GM19035 (cell line): ENCODE results near the gene FAM171A2.

Experiments
- ATAC-seq: cut with Tn5 transposase; IDR thresholded peaks from one replicate; pipeline ENCODE4 v1.9.1; 2021; ENCODE audit not compliant: unreplicated experiment

The FAM171A2 gene

DNA sequence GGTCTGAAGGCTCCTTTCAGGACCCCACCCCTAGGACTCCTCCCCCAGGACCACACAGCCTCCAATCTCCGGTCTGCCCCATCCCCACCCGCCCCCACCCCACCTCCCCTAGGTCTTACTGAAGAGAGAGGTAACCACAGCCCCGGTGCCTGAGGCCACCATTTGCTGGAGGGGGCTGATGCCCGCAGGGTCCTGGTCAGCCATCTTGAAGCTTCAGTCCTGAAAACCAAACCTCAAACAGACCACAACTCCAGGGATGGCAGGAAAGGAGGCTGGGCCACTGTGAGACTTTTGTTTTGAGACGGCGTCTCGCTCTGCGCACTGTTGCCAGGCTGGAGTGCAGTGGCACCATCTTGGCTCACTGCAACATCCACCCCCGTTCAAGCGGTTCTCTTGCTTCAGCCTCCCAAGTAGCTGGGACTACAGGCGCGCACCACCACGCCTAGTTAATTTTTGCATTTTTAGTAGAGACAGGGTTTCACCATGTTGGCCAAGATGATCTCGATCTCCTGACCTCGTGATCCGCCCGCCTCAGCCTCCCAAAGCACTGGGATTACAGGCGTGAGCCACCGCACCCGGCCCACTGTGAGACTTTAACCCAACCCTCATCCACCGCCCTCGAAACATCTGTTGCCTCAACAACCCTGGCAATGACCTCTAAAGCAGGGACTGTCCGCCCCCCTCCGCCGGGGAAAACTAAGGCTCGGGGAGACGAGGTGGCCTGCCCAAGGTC is 40.1 kb downstream of the FAM171A2 start:
- ATAC-seq, result no peak

DNA sequence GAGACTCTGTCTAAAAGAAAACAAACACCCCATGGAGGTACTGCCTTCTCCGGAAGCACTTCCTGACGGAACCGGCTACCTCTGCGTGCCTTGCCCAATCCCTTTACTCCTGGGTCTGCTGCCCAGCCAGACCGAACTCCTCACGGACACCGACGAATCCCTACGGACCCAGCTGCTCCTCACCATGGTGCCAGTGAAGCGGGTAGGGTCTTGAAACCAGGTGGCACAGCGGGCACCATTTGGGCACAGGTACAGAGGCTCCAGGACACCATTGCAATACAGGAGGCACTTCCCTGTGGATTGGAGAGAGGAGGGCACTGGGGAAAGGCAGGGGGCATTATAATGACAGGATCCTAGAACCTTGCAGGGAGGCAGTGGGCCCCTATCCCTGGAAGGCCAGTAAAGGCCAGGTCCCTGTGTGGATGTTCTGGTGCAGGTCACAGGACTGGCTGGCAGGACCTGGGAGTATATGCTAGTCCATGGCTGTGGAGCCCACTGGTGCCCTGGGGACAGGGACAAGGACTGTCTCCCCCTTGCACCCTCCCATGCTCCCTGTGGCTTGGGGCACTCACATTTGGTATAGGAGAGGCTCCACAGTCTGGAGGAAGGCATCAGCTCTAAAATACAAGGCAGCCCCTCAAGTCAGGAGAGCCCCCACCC is 41.3 kb downstream of the FAM171A2 start:
- ATAC-seq, result no peak

DNA sequence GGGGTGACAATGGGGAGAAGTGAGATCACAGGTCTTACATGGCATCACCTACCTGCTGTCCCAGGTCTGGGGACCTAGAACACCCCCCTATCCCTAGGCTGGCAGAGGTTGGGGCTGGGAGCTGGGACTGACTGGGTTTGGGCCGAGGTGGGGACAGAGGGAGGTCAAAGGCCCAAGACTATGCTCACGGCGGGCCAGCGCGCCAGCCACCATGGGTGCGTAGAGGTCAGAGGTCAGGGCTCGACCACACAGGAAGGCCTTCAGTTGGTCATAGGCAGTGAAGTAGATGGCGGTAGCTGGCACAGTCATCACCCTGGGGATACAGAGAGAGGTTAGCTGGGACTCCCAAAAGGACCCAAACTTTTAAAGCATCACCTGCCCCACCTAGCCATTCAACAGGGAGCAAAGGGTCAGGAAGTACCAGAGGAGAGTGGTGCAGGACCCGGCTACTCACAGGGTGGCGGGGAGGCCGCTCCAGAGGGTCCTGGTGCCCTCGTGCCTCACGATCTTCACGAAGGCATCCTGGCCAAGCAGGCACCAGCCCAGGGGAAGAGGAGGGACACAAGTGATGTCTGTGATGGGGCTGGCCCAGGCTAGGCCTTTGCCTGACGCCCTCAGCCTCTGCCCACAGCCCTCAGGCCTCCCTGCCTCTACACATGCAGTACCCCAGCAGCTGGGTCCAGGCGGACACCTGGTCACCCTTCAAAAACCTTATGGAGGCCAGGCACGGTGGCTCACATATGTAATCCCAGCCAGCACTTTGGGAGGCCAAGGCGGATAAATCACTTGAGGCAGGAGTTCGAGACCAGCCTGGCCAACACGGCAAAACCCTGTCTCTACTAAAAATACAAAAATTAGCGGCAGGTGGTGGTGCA is 42.2 kb downstream of the FAM171A2 start:
- ATAC-seq, result no peak

DNA sequence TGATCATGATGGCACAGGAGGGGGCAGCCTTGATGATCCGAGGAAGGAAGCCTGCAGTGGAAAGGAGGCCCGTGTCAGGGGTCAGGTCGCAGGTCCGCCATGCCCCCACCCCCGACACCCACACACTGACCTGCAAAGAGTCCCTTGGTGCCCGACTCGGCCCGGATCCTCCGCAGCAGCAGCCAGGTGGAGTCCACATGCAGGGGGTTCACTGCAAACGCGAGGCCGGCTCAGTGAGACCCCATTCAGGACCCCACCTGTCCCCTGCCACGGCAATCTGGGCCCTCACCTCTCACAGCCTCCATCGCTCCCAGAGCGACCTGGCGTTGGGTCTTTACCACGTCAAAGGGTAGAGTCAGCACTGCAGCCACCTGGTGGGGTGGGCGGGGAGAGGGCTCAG is 43.6 kb downstream of the FAM171A2 start:
- ATAC-seq, result no peak

DNA sequence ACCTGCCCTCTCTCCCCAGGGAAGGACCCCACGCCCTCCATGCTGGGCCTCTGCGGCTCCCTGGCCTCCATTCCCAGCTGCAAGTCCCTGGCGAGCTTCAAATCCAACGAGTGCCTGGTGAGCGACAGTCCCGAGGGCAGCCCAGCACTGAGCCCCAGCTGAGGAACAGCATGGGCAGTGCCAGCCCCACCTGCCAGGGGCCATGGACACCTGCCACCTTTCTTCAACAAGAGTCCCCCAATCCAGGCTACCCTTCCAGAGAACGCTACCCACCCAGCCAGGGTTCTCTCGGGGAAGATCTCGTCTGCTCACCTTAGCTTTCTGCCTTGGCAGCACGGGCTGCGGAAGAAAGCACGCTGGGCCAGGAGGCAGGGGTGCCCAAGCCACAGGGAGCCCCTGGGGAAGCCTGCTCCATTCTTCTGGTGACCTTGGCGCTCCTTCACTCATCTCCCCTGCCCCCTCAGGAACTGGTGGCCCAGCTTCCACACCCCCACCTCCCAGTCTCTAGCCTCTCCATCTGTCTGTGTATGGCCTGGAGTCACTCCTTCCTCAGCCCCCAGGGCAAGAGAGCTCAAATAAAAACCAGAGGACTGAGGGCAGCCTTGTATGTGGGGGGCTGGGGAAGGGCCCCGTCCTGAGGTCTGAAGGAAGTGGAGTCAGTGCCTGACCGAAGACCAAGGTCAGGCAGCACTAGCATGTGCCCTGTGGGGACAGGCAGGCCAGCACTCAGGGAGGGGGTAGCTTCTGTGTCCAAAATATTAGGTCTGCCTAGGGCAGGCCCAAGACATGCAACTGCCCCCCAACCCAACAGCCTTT is 45.4 kb downstream of the FAM171A2 start:
- no peak for ATAC-seq

DNA sequence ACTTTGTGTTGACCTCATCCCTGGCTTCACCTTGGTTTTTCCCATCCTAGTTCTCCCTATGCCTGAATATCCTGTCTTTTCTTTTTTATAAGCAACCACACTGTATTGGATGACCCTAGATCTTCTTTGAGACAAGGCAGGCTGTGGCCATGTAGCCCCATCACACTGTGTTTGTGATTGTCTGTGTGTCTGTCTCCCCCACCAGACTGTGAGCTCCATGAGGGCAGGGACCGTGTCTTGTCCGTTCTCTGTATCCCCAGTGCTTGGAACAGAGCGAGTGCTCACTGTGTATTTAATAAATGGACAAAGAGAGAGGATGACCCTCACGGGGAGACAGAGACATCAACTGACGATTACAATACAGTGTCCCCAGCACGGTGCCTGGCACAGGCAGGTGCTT is 46.1 kb downstream of the FAM171A2 start:
- no peak for ATAC-seq

DNA sequence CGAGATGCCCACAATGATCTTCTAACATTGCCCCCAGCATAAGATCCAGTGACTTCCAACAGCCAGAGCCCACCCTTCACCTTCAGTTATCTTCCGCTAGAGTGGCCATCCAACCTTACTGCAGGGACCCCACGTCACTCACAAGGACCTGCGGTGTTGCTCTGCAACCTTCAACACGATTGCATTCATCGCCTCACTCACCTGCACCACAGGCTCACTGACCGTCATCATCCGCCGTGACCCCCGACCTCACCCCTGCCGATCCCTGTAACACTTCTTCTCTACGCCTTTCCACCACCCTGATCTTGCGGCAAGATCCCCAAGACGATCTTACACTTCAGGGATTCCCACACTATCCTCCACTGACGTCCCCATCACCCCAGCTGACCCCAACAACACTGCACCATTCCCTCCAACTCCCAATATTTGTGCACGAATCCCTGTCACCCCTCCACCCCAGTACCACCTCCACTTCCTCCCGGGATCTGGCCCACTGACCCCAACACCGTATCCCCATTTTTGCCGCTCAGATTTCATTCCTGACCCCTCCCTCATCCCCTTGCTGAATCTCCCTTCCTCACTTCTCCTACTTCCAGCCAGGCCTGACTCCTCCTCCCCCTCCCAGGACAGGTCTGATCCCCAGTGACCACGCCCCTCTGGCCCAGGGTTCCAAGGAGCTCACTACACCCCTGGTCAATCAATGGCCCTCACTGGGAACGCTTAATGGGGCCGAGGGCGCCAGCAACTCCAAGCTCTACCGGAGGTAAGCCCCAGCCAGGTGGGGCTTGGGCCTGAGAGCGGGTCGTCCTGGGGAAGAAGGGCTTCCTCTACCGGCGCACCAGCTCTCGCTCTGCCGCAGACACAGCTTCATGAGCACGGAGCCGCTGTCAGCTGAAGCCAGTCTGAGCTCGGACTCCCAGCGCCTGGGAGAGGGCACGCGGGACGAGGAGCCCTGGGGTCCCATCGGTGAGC is 47.6 kb downstream of the FAM171A2 start:
- ATAC-seq, result no peak

DNA sequence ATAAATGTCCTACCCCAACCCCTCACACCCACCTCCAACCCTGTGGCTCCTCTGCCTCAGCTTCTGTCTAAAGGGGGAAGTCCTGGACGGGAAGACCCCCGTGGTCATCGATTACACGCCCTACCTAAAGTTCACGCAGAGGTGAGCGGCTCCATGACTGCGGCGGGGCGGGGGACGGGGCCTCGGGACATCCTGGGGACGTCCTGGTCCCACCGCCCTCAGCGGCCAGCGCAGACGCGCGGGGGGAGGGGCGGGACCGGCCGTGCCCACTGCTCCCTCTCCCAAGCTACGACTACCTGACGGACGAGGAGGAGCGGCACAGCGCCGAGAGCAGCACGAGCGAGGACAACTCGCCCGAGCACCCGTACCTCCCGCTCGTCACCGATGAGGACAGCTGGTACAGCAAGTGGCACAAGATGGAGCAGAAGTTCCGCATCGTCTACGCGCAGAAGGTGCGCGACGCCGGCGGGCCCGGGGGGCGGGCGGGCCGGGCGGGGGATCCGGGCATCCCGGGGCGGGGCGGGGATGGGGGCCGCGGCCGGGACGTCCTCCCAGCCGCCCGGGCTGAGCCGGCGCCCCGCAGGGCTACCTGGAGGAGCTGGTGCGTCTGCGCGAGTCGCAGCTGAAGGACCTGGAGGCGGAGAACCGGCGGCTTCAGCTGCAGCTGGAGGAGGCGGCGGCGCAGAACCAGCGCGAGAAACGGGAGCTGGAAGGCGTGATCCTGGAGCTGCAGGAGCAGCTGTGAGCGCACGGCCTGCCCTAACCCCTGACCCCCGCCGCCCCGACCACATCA is 48.6 kb downstream of the FAM171A2 start:
- ATAC-seq, result no peak

DNA sequence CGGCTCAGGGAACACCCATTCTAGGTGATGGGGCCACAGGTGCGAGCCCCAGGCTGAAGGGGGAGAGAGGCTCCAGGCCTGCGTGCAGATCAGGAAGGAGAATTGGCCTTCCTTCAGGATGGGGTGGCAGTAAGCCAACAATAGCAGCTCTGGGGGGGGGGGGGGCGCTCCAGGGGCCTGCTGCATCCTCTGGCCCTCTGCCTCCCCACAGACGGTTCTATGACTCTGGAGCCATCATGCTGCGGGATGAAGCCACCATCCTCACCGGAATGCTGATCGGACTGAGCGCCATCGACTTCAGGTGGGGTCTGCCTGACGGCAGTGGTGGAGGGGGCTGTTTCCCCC is 49.2 kb downstream of the FAM171A2 start:
- no peak for ATAC-seq

DNA sequence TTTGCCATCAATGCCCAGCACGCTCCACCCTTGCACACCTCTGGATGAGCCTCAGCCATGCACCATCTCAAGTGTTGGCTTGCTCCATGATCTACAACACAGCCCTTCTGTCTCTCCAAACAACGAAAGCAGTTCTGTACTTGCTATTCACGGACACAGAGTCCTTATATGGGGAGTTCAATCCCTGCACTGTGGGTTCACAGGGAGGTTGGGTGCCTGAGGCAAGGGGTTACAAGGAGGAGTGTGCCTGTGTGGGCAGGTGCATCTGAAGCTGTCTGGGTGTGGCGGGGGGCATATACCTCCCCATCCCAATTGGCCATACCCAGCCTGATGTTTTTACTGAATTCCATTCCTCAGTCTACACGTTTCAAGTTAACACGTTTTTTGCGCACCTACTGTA is 49.6 kb downstream of the FAM171A2 start:
- ATAC-seq, result no peak

DNA sequence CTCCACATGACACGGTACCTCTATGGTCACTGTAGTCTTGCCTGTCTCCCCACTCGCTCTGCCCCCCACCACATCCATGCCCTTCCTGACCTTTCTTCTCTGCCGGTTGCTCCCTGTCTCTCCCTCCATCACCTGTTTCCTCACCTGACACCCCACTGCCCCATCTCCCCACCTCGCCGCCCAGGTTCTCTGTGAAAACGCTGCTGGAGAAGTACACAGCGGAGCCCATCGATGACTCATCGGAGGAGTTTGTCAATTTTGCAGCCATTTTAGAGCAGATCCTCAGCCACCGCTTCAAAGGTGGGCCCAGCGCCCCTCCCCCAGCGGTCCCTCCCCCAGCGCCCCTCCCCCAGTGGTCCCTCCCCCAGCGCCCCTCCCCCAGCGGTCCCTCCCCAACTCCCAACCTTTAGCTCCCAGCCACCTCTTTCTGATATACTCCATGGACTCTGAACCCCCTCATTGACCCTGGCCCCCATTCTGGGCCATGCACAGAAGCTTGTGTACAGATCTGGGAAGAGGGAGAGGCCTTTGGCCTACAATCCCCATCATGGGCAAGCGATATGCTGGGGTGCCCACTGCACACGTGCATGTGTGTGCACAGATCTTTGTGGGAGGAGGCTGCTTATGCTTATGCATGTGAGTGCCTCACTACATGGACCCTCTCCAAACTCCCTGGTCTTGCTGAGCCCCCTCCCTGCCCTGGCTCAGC is 51.1 kb downstream of the FAM171A2 start:
- ATAC-seq, result no peak

DNA sequence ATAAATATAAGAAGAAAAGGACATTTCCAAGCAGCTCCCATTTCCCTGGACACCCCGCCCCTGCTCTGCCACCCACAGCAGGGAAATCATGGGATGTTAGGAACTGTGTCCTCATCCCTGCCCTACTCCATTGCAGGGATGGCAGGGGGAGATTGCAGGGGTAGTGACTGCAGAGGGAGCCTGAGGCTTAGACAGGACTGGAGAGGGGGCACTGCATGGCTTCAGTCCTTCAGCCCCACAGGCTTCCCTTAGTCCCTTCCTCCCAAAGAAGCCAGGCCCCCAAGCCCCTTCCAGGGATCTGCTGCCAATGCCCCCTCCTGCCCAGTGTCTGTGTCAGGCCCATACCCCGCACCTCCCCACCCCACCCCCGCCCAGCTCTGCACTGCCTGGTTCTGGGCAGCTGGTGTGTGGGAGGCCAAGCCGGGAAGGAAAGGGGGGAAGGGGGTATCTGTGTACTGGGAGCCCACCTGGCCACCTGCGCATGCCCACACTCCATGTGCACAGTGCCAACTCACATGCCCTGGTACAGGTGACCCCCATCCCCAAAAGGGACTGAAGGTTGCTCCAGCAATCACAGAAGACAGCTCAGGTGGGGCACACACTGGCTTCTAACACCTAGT is 52.0 kb downstream of the FAM171A2 start:
- ATAC-seq, result no peak

DNA sequence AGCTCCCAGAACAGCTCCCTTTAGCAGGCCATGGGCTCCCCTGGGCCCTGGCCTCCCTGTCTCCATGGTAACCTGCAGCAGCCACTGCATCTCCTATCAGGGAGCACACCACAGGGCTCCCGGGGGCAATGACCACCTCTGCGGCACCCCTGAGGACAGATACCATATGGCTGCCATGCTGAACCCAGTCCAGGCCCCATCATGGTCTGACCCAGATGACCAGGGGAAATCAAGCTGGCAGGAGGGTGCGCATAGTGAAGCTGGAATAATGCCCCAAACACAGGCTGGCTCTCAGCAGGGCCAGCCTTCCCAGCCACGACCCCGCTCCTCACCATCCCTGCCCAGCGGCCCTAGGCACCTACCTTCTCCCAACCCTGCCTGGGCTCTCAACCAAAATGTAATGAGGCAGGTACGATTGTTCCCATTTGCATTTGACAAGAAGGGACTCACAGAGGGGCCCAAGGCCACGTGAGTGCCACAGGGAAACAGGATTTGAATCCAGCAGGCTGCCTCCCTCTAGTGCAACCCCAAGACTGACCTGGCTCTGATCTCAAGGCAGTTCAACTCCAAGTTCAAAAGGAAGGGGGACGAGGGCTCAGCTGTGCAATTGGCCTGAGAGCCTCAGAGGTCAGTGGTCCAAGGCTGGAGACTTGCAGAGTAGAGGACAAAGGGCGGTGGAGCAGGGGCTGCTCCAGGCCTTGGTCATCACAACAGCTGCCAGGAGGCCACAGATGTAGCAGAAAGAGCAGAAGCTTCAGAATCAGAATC is 52.9 kb downstream of the FAM171A2 start:
- no peak for ATAC-seq

DNA sequence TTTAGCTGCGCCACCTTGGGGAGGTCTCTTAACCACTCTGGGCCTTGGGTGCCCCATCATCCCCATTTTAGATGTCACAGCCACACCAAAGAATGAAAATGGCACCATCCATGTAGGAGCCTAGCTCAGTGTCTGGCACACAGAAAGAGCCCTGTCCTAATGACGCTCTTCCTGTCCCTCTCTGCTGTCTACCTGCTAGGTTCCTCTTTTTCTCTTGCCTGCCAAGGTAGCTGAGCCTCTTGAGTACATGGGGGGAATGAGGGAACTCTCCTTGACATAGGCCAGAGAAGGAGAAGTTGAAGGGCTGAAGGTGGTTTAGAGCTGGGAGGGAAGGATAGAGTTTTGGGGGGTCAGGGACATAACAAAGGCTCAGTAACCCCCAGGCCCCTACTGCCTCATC is 53.5 kb downstream of the FAM171A2 start:
- no peak for ATAC-seq

DNA sequence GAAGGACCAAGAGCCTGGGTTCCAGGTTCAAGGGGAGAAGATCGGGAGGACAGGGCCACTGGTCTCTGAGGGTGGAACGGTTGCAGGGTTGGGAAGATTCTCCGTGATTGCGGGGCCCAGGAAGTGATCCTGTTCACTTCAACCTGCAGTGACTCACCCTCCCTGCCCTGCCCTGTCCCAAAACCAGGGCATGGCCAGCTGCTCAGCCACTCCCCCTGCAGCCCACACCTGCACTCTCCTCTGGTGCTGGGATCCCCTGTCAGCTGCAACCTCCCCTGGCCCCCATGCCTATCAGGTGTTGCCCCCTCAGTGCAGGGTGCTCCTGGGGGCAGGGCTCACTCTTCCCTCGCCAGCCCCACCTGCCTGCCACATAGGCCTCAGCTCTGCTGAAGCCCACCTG is 54.2 kb downstream of the FAM171A2 start:
- no peak for ATAC-seq

DNA sequence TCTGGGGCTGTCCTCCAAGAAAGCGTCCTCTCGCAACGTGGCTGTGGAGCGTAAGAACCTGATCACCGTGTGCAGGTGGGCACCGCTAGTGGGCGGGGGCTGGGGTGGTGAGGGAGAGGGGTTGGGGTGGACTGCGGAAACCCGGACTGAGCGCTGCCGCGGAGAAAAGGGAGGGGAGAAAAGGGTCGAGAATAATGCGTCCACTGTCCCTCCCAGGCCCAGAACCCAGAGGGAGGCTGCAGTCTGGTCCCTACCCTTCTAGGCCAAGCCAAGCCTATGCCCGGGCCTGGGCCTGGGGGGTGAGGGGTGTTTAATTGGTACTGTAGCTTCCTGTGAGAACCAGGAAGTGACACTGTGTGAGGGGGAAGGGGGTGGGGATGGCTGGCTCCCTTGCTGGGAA is 54.8 kb downstream of the FAM171A2 start:
- no peak for ATAC-seq

DNA sequence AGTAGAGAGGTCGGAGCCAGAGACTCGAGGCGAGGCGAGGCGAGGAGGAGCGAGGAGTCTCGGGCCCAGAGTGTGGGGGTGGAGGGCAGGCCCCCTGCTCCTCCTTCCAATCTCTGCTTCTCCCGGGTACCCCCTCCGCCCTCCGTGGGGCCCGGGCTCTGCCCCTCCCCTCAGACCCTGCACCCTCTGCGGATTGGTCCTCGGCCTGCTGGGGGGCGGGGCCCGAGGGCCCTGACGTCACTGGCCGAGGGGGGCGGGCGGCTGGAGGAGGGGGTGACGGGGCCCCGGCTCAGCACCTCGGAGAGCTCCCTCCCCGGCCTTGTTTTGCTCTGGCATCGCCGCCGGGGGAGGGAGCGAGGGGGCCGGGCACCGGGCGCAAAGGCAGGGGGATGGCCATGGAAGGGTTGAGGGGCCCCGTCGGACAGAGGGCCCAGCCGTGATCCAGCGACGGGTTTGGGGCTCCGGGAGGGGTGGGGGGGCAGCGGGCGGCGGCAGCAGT is 55.3 kb downstream of the FAM171A2 start, which contains the start of gene RUNDC3A:
RUNDC3A (plus strand) TSS at position 282 of the 499 bp plus-strand sequence. CDS start 232 bp downstream, outside the sequence.
- ATAC-seq, result no peak
